Right renal pelvis (tissue), 4 donors: ENCODE results near the gene TMEM218. TPM values are rescaled to one million over a fixed set of nuclear protein-coding genes. Genes with fewer than 3 reads are reported as not detected.

ENCODE experiments used
- DNase-seq, 4 donors: peaks; one replicate each; pipeline ENCODE4 v3.0.0-alpha.2; 2013; ENCODE audit warnings: low read depth in 4 of 4, low spot score in 3 of 4, missing footprints in 1 of 4
- polyA plus RNA-seq, 4 donors: library from polyadenylated mRNA; unstranded; fragments of 120-200 nt; gene quantifications; one replicate each; pipeline ENCODE4 v1.2.1, GENCODE V29; 2013; ENCODE audit not compliant: insufficient read length in 4 of 4

Gene TMEM218
- 10 to 100 TPM; 49.1 to 57.3 (median 51.5) TPM for polyA plus RNA-seq

GRCh38 chr11:125111343-125112207, at the start of gene TMEM218:
TMEM218 (minus strand) TSS chr11:125111626; CDS start chr11:125102241, 9,385 bp downstream.
- peak; percentile 96 to 98 (median 97) for DNase-seq

GRCh38 chr11:125157953-125158680, 46.7 kb upstream of the TMEM218 start:
- no peak for DNase-seq

GRCh38 chr11:125157118-125157733, 45.8 kb upstream of the TMEM218 start:
- DNase-seq: no peak

- DNase-seq: no peak
Observed at GRCh38 chr11:125156346-125157117, 45.1 kb upstream of the TMEM218 start.

GRCh38 chr11:125155767-125156166, 44.3 kb upstream of the TMEM218 start:
- DNase-seq: no peak

- no peak for DNase-seq
Observed at GRCh38 chr11:125155100-125155444, 43.6 kb upstream of the TMEM218 start.

- DNase-seq: no peak
Observed at GRCh38 chr11:125154378-125155099, 43.1 kb upstream of the TMEM218 start.

GRCh38 chr11:125153837-125154236, 42.4 kb upstream of the TMEM218 start:
- no peak for DNase-seq

- no peak for DNase-seq
Observed at GRCh38 chr11:125148743-125149142, 37.3 kb upstream of the TMEM218 start.

- DNase-seq: no peak
Observed at GRCh38 chr11:125148011-125148410, 36.6 kb upstream of the TMEM218 start.

- no peak for DNase-seq
Observed at GRCh38 chr11:125147280-125147679, 35.9 kb upstream of the TMEM218 start.

GRCh38 chr11:125146232-125146631, 34.8 kb upstream of the TMEM218 start:
- DNase-seq: no peak

GRCh38 chr11:125141686-125142535, 30.5 kb upstream of the TMEM218 start:
- no peak for DNase-seq

GRCh38 chr11:125141178-125141577, 29.8 kb upstream of the TMEM218 start:
- DNase-seq: no peak

- no peak for DNase-seq
Observed at GRCh38 chr11:125140233-125140632, 28.8 kb upstream of the TMEM218 start.

GRCh38 chr11:125139778-125140177, 28.4 kb upstream of the TMEM218 start:
- no peak for DNase-seq

GRCh38 chr11:125138966-125139365, 27.5 kb upstream of the TMEM218 start:
- no peak for DNase-seq

GRCh38 chr11:125136001-125136400, 24.6 kb upstream of the TMEM218 start:
- DNase-seq: no peak

- no peak for DNase-seq
Observed at GRCh38 chr11:125132596-125132995, 21.2 kb upstream of the TMEM218 start.
